Measurements from ENCODE around the gene CLIC4. TPM values are rescaled to one million over a fixed set of nuclear protein-coding genes. Genes with fewer than 3 reads are reported as not detected.

Gene CLIC4
- total RNA-seq, 1 experiment from 2014 or later, result 62.7 TPM

- intact Hi-C loops (cut with micrococcal nuclease; ENCODE audit: unreplicated experiment), result no loop called here
- no peak overlapping the region for H3K4me3 Mint-ChIP-seq (ENCODE audit: low read depth, unreplicated experiment)
- no peaks in the 10 kb centered on the region for H3K4me1 Mint-ChIP-seq (ENCODE audit: low read depth, unreplicated experiment)
- DNase-seq, result no peak
- H3K27me3 Mint-ChIP-seq (ENCODE audit: unreplicated experiment), result no peaks in the 10 kb centered on the region
- H3K9me3 Mint-ChIP-seq (ENCODE audit: low read depth, unreplicated experiment), result no peaks in the 10 kb centered on the region
- CTCF ChIA-PET, result no interaction called here
- no TSS peak for BruUV-seq (replicated peaks)
- H3K36me3 Mint-ChIP-seq (ENCODE audit: insufficient read depth, unreplicated experiment), result no peaks in the 10 kb centered on the region
- TF ChIP-seq CTCF (IDR thresholded peaks at IDR 0.05; ENCODE audit: unreplicated experiment), result no peak
- no peak overlapping the region for H3K27ac Mint-ChIP-seq (ENCODE audit: unreplicated experiment)
Measured at GRCh38 chr1:24801176-24801575, 55.9 kb downstream of the CLIC4 start.

- no peaks in the 10 kb centered on the region for H3K9me3 Mint-ChIP-seq (ENCODE audit: low read depth, unreplicated experiment)
- H3K36me3 Mint-ChIP-seq (ENCODE audit: insufficient read depth, unreplicated experiment), result no peaks in the 10 kb centered on the region
- TF ChIP-seq CTCF (IDR thresholded peaks at IDR 0.05; ENCODE audit: unreplicated experiment), result no peak
- intact Hi-C loops (cut with micrococcal nuclease; ENCODE audit: unreplicated experiment), result no loop called here
- no peak for DNase-seq
- no TSS peak for BruUV-seq (replicated peaks)
- H3K27ac Mint-ChIP-seq (ENCODE audit: unreplicated experiment), result no peak overlapping the region
- H3K27me3 Mint-ChIP-seq (ENCODE audit: unreplicated experiment), result no peaks in the 10 kb centered on the region
- CTCF ChIA-PET, result no interaction called here
- no peaks in the 10 kb centered on the region for H3K4me1 Mint-ChIP-seq (ENCODE audit: low read depth, unreplicated experiment)
- H3K4me3 Mint-ChIP-seq (ENCODE audit: low read depth, unreplicated experiment), result no peak overlapping the region
Measured at GRCh38 chr1:24803220-24803619, 58.0 kb downstream of the CLIC4 start.

DNA sequence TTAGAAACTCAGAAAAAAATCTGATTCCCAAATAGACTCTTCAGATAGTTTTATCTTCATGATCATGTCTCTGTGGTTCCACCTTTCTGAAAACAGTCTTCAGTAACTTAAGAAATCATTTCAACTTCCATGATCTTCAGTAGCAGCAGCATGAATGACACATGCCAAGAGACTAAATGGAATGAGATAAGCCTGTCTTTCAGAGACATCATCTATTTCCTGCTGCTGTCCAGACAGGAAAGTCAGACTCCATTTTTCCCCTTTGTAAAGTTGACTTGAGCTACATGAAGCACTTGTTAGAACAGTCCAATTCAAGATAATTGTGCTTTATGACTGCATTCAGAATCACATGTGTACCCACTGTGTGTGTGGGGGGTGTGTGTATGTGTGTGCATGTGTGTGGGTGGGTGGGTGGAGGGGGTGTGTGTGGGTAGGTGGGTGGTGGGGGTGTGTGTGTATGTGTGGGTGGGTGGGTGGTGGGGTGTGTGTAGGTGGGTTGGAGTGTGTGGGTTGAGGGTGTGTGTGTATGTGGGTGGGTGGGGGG lies 58.8 kb downstream of the CLIC4 start:
- no peaks in the 10 kb centered on the region for H3K4me1 Mint-ChIP-seq (ENCODE audit: low read depth, unreplicated experiment)
- H3K4me3 Mint-ChIP-seq (ENCODE audit: low read depth, unreplicated experiment), result no peak overlapping the region
- no peaks in the 10 kb centered on the region for H3K9me3 Mint-ChIP-seq (ENCODE audit: low read depth, unreplicated experiment)
- no peak for TF ChIP-seq CTCF (IDR thresholded peaks at IDR 0.05; ENCODE audit: unreplicated experiment)
- CTCF ChIA-PET, result interaction anchor here (1.1 kb wide), 1 partner anchor 8 kb away, joined by 3 read pairs; no protein-coding TSS in a partner anchor
- no peak for DNase-seq
- H3K27ac Mint-ChIP-seq (ENCODE audit: unreplicated experiment), result no peak overlapping the region
- intact Hi-C loops (cut with micrococcal nuclease; ENCODE audit: unreplicated experiment), result no loop called here
- BruUV-seq (replicated peaks), result no TSS peak
- H3K27me3 Mint-ChIP-seq (ENCODE audit: unreplicated experiment), result no peaks in the 10 kb centered on the region
- no peaks in the 10 kb centered on the region for H3K36me3 Mint-ChIP-seq (ENCODE audit: insufficient read depth, unreplicated experiment)

DNA sequence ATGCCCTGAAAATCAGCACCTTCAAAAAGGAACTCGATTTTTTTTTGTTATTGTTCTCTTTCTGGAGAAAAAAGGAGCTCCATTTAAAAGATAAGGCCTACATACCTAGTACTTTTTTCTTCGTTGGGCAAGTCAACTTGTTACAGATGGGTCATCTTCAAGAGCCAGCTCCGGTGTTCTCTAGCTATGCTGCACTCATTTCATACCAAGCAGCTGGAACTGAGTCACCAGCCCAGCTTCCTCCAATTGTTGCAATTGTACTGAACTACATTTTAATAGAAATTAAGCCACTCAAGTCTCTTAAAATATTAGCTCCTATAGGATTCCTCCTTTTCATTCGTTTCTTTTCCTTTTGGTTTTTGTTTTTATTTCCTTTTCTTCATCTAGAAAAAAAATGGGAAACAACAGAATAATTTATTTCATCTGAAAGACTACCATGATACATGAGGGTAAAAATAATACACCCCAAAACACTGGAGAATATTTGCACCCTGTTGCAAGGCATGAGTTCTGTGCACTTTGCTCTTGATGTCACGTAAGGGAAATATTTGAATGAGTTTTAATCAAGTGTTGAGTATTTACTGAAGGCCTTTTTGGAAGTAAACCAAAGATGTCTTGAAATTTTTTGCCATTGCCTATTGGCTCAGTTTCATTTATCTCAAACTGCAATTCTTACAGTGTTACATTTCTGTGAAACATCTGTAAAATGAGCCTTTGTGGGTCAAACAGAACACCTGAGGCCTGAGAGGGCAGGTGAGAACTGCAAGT lies 60.5 kb downstream of the CLIC4 start:
- no peak overlapping the region for H3K4me3 Mint-ChIP-seq (ENCODE audit: low read depth, unreplicated experiment)
- BruUV-seq (replicated peaks), result no TSS peak
- CTCF ChIA-PET, result no interaction called here
- H3K27me3 Mint-ChIP-seq (ENCODE audit: unreplicated experiment), result no peaks in the 10 kb centered on the region
- no peaks in the 10 kb centered on the region for H3K36me3 Mint-ChIP-seq (ENCODE audit: insufficient read depth, unreplicated experiment)
- TF ChIP-seq CTCF (IDR thresholded peaks at IDR 0.05; ENCODE audit: unreplicated experiment), result no peak
- H3K9me3 Mint-ChIP-seq (ENCODE audit: low read depth, unreplicated experiment), result no peaks in the 10 kb centered on the region
- no peak for DNase-seq
- H3K4me1 Mint-ChIP-seq (ENCODE audit: low read depth, unreplicated experiment), result no peaks in the 10 kb centered on the region
- intact Hi-C loops (cut with micrococcal nuclease; ENCODE audit: unreplicated experiment), result no loop called here
- no peak overlapping the region for H3K27ac Mint-ChIP-seq (ENCODE audit: unreplicated experiment)

Measured in Calu3 (cell line).